A549 (cell line): Measurements from ENCODE around the gene SHF.

Experiments
- CHD2 ChIP-seq: fragments of 150-350 bp; IDR thresholded peaks from 2 replicates; pipeline ENCODE4 v1.6.1; 2014; ENCODE audit warnings: low read length; ENCODE audit not compliant: partially characterized antibody
- KDM5A ChIP-seq: fragments of 200-600 bp; sonication (generic); IDR thresholded peaks from 2 replicates; pipeline ENCODE4 v1.6.1; 2016; ENCODE audit warnings: antibody characterized with exemption, mild to moderate bottlenecking
- MAZ ChIP-seq: fragments of 150-350 bp; IDR thresholded peaks from 2 replicates; pipeline ENCODE4 v1.6.1; 2014; ENCODE audit warnings: antibody characterized with exemption, low read depth, low read length, borderline replicate concordance
- TF ChIP-seq, protein P1 (sequence below): fragments of >200 bp; sonication (Bioruptor Twin); formaldehyde crosslinking; IDR thresholded peaks from 3 replicates; pipeline ENCODE4 v1.5.1; 2016

DNA sequence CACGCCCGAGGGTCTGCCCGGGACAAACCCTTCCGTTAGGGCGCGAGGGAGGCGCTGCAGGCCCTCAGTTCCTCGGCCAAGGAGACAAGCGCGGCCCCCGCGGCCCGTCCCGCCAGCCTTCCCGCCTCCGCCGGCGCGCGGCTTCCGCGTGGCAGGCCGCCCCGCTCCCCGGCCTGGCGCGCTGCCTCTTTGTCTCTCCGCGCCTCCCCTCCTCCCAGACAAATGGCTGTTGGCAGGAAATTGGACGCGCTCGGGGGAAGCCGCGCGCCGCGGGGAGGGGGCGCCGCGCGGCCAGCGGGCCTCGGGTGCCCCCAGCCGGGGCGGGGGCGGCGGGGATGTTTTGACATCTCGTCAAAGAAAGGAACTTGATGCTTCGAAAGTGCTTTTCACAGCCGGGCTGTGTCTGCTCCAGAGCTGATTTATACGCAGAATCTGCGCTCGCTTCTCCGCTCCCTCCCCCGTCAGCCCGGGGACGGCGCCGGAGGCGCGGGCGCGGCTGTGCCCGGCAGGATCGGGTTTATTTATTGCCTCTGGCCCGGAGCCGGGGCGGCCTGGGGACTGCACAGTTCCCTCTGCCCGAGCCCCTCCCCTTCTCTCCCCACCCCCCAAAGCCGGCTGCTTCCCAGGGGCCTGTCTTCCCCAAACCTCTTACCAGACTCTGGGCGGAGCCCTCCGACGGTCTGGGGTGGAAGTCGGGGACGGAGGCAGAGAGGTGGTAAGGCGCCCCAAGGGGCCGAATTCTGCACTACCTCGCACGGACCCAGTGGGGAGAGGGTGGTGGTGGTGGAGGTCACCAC is 20.7 kb downstream of the SHF start:
- TF ChIP-seq, protein P1, sequence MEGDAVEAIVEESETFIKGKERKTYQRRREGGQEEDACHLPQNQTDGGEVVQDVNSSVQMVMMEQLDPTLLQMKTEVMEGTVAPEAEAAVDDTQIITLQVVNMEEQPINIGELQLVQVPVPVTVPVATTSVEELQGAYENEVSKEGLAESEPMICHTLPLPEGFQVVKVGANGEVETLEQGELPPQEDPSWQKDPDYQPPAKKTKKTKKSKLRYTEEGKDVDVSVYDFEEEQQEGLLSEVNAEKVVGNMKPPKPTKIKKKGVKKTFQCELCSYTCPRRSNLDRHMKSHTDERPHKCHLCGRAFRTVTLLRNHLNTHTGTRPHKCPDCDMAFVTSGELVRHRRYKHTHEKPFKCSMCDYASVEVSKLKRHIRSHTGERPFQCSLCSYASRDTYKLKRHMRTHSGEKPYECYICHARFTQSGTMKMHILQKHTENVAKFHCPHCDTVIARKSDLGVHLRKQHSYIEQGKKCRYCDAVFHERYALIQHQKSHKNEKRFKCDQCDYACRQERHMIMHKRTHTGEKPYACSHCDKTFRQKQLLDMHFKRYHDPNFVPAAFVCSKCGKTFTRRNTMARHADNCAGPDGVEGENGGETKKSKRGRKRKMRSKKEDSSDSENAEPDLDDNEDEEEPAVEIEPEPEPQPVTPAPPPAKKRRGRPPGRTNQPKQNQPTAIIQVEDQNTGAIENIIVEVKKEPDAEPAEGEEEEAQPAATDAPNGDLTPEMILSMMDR, result peak; percentile 32; the same call in 1 of the 3 replicates
- TF ChIP-seq CHD2 (no peak), MAZ (no peak), KDM5A (no peak)
